NB4 (cell line): ENCODE results near the gene SYVN1.

Experiments
- DNase-seq: peaks from one replicate; pipeline ENCODE4 v3.0.0; 2010; ENCODE audit warnings: low read depth
- H3K4me3 ChIP-seq: one replicate; pipeline ENCODE4 v1.5.1; 2011; ENCODE audit warnings: mild to moderate bottlenecking, low read depth, low read length, moderate library complexity
- MAX ChIP-seq: IDR thresholded peaks from 2 replicates; pipeline ENCODE4 v1.6.1; 2011; ENCODE audit warnings: low read depth, low read length
- MYC ChIP-seq: IDR thresholded peaks from 2 replicates; pipeline ENCODE4 v1.6.1; 2011; ENCODE audit warnings: low read depth, low read length
- POLR2A ChIP-seq: IDR thresholded peaks from 2 replicates; pipeline ENCODE4 v1.6.1; 2011; ENCODE audit warnings: mild to moderate bottlenecking; ENCODE audit not compliant: insufficient read length; ENCODE audit errors: extremely low read depth
- TF ChIP-seq, protein P1 (sequence below): IDR thresholded peaks from one replicate; pipeline ENCODE4 v1.5.1; 2012; ENCODE audit warnings: low read depth, low read length

The SYVN1 gene

DNA sequence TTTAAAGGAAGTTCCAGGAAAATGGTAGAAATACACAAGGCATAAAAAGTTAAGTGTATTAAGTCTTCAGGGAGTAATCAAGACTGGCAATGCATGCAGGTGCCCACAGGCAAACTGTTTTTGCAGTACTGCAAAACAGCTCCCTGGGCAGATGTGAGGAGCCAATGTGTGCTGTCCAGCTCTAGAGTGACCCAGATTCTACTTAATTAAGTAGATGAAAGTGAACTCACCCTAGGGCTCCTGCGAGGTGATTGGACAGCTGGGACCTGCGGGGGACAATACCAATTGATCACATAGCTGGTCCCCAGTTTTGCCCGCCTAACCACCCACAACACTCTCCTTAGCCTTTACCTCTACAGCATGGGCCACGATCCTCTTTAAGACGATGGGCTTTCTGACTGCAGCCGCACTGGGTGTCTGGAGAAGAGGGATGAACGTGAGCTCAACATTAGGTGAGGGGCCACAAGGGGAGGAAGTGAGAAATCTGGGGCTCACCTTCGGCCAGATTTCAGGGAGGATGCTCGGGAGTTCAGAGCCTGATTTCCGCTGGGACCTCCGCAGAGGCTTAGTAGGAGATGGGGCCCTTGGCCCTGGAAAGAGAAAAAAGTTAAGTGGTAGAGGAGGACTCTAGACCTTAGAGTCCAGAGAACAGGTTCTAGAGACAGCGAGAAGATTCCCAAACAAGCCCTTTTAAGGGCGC lies 51.0 kb downstream of the SYVN1 start:
- H3K4me3 ChIP-seq: peak overlapping the region; percentile 96
- TF ChIP-seq MYC (no peak), POLR2A (no peak), MAX (no peak)
- TF ChIP-seq, protein P1, sequence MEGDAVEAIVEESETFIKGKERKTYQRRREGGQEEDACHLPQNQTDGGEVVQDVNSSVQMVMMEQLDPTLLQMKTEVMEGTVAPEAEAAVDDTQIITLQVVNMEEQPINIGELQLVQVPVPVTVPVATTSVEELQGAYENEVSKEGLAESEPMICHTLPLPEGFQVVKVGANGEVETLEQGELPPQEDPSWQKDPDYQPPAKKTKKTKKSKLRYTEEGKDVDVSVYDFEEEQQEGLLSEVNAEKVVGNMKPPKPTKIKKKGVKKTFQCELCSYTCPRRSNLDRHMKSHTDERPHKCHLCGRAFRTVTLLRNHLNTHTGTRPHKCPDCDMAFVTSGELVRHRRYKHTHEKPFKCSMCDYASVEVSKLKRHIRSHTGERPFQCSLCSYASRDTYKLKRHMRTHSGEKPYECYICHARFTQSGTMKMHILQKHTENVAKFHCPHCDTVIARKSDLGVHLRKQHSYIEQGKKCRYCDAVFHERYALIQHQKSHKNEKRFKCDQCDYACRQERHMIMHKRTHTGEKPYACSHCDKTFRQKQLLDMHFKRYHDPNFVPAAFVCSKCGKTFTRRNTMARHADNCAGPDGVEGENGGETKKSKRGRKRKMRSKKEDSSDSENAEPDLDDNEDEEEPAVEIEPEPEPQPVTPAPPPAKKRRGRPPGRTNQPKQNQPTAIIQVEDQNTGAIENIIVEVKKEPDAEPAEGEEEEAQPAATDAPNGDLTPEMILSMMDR: no peak
- DNase-seq: no peak

DNA sequence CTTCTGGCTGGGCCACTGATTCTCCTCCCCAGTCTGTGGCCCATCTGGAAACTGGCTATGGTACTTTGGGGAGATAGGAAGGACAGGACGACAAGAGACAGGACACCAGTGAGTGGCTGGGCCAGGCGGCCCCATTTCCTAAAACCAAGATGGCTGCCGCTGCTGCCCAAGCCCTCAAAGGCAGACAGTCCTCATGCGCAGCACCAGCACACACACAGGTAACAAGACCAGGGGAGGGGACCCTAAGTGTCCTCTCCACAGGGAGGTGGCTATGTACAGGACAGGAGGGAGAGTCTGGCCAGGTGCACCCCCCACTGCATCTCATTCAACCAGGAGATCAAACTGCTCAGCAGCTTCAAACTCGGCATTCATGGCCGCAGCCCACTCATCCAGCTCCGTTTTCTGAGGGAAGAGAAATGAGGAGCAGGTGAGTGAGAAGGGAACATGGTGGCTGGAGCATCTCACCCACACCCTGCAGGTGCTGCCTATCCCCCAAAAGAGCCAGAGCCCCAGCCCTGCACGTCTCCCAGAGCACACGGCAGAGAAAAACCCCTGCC lies 55.5 kb downstream of the SYVN1 start:
- peak overlapping the region; percentile 10 for H3K4me3 ChIP-seq
- TF ChIP-seq MAX (no peak), POLR2A (no peak), MYC (no peak)
- TF ChIP-seq, protein P1: no peak
- no peak for DNase-seq

DNA sequence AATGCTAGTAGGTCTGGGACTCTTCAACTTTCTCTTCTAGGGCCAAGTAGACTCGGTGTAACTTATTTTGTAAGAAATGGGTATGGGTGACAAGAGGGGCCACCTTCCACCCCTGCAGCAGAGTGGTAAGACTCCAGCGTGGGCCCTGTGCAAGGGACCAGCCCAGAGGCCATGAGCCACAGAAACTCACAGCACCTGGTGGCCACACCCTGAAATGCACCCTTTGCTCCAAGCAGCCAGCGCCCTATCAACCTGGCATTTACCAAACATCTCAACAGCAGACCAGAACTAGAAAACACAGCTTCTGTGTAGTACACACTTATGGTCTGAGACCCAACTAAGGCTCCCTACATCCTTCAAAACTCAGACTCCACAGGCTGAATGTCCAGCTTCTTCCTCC lies 56.2 kb downstream of the SYVN1 start:
- TF ChIP-seq MYC (peak; percentile 78), MAX (peak; percentile 72), POLR2A (no peak)
- TF ChIP-seq, protein P1: peak; percentile 69
- peak; percentile 74 for DNase-seq
- H3K4me3 ChIP-seq: peak overlapping the region; percentile 10

DNA sequence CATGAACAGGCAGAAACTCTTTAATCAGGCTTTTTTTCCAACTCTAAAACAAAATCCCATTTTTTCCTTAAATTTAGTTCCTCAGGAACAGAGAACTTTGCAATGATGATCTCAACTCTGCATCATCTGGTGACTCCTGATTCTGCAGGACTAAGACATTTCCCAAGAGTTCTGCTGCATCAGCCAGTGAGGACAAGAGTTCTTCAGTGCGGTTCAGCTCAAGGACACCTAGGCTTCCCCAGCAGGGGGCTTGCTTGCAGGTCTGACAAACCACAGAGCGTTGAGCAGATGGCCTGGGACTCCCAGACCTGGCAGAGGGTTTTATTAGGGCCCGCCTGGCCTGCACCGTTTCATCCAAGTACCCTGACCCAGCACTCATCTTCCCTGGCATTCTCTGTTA lies 56.9 kb downstream of the SYVN1 start:
- DNase-seq: peak; percentile 51
- H3K4me3 ChIP-seq: no peak overlapping the region
- TF ChIP-seq MAX: no peak
- TF ChIP-seq, protein P1: no peak
- TF ChIP-seq POLR2A: no peak
